KOPT-K1 (cell line): ENCODE results near the gene GFER.
"Not testable (repeated sequence)": the region's sequence is repeated elsewhere in the genome, so short reads cannot be mapped to it uniquely, and the experiment has no call there.

Source experiments
- H3K27ac ChIP-seq: fragments of 200-600 bp; sonication (generic); 2 replicates; pipeline ENCODE4 v1.5.1; 2016; ENCODE audit warnings: antibody characterized with exemption, mild to moderate bottlenecking, low read depth, low read length; ENCODE audit not compliant: poor library complexity, severe bottlenecking
- H3K36me3 ChIP-seq: fragments of 200-600 bp; sonication (generic); 2 replicates; pipeline ENCODE4 v1.5.1; 2017; ENCODE audit warnings: antibody characterized with exemption, mild to moderate bottlenecking, low read length, moderate library complexity; ENCODE audit not compliant: insufficient read depth
- H3K9me3 ChIP-seq: fragments of 200-600 bp; sonication (generic); 2 replicates; pipeline ENCODE4 v1.5.1; 2017; ENCODE audit warnings: antibody characterized with exemption, low read length, mild to moderate bottlenecking; ENCODE audit not compliant: insufficient read depth, poor library complexity, severe bottlenecking

The GFER gene

DNA sequence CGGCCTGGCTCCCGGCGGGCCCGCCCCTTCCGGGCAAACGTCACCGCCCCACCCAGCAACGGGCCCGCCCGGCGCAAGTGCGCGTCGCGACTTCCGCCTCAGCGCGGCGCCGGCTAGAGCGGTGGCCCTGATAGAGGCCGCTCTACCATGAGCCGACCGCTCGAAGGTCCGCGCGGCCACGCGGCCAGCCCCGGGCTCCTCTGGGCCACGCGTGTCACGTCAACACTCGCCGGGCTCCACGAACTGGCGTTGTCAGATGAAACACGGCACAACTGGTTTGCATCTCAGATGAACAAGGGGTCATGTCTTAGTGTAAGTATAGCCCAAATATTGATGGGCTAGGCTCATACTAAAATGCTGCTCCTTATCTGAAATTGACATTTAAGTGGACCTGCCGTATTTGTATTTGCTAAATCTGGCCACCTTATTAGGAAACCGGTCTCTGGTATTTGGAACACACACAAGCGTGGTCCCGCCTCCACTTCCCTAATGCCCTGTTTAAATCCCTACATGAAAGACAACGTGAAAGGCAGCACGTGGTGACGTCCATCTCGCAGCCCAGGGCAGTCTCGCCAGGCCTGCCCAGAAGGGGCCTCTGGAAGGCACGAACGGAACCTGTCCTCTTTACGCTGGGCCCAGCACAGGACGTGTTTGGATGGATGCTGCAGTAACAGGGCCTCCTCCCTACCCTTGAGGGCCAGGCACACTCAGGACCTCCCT lies 26.0 kb downstream of the GFER start, which contains the start of gene ZNF598:
Gene ZNF598, minus strand, starts transcription at position 31 of the 720 bp plus-strand sequence.
- no peaks in the 10 kb centered on the region for H3K9me3 ChIP-seq
- peaks cover 21% of the 10 kb centered on the region; the same call in 1 of the 2 replicates for H3K36me3 ChIP-seq
- H3K27ac ChIP-seq, result peak within 1 kb of the TSS; percentile 68

DNA sequence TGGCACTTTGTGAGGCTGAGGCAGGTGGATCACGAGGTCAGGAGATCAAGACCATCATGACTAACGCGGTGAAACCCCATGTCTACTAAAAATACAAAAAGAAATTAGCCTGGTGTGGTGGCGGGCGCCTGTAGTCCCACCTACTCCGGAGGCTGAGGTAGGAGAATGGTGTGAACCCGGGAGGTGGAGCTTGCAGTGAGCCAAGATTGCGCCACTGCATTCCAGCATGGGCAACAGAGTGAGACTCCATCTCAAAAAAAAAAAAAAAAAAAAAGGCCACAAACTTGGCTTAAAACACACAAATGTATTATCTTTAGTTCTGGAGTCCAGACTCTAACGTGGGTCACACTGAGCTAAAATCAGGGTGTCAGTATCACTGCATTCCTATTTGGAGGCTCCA lies 27.7 kb downstream of the GFER start:
- H3K9me3 ChIP-seq, H3K27ac ChIP-seq, H3K36me3 ChIP-seq: not testable (repeated sequence)

GRCh38 chr16:2013527-2013926 lies 29.5 kb downstream of the GFER start:
- Histone ChIP-seq H3K9me3 (no peaks in the 10 kb centered on the region), H3K27ac (no peak overlapping the region), H3K36me3 (no peaks in the 10 kb centered on the region)

DNA sequence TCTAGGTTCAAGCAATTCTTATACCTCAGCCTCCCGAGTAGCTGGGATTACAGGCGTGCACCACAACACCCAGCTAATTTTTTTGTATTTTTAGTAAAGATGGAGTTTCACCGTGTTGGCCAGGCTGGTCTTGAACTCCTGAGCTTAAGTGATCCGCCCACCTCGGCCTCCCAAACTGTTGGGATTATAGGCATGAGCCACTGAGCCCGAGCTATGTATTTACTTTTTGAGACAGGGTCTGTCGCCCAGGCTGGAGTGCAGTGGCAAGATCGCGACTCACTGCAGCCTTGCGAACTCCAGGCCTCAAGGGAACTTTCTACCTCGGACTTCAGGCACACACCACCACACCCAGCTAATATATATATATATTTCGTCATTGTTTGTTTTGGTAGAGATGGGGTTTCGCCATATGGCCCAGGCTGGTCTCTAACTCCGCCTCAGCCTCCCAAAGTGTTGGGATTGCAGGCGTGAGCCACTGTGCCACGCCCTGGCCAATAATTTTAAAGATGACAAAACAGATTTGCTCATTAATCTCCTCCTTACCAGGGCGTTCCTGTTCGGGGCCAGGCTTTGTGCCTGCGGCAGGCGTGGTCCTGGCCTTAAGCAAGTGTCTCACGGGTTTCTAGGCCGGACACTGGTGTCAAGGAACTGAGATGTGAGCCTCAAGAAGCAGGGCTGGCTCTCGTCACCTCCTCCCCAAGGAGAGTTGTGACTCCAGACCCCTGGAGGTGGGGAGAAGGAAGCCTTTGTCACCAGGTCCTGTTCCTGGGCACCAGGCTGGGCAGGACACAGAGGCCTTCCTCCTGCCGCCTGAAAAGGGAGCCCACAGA lies 31.3 kb downstream of the GFER start:
- H3K36me3 ChIP-seq, result no peaks in the 10 kb centered on the region
- H3K9me3 ChIP-seq, result no peaks in the 10 kb centered on the region
- no peak overlapping the region for H3K27ac ChIP-seq

DNA sequence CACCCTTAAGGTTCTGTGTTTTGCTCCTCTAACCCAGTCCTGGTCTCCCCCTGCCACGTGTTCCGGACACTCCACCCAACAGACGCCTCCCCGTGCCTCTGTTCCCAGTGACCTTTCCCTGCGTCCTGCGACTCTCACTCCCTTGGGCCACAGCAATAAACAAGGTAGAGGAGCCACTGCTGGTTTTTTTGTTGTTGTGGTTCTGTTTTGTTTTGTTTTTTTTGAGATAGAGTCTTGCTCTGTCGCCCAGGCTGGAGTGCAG lies 31.9 kb downstream of the GFER start:
- Histone ChIP-seq H3K9me3 (no peaks in the 10 kb centered on the region), H3K27ac (no peak overlapping the region), H3K36me3 (no peaks in the 10 kb centered on the region)

GRCh38 chr16:2016407-2016922 lies 32.5 kb downstream of the GFER start:
- no peaks in the 10 kb centered on the region for H3K9me3 ChIP-seq
- no peak overlapping the region for H3K27ac ChIP-seq
- no peaks in the 10 kb centered on the region for H3K36me3 ChIP-seq

DNA sequence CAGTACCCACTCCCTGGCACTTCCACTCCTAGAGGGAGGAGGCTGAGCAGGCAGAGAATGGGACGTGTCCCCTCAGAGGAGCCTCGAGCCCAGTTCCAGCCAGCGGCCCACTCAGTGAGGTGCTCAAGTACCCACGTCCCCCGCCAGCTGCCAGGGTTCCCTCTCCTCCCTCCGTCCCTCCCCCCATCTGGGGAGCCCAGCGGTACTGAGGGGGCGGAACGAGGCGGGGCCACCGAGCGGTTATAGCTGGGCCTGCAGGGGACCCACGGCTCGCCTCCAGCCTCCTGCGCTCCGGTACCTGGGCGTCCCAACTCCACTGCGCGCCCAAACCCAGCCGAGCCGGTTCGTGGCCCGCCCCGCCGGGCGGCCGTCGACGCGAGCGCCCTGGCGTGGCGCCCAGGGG lies 35.5 kb downstream of the GFER start, which contains the start of gene NPW:
Gene NPW, plus strand, starts transcription at position 268 of the 403 bp plus-strand sequence.
- H3K27ac ChIP-seq, result no peak within 1 kb of the TSS

DNA sequence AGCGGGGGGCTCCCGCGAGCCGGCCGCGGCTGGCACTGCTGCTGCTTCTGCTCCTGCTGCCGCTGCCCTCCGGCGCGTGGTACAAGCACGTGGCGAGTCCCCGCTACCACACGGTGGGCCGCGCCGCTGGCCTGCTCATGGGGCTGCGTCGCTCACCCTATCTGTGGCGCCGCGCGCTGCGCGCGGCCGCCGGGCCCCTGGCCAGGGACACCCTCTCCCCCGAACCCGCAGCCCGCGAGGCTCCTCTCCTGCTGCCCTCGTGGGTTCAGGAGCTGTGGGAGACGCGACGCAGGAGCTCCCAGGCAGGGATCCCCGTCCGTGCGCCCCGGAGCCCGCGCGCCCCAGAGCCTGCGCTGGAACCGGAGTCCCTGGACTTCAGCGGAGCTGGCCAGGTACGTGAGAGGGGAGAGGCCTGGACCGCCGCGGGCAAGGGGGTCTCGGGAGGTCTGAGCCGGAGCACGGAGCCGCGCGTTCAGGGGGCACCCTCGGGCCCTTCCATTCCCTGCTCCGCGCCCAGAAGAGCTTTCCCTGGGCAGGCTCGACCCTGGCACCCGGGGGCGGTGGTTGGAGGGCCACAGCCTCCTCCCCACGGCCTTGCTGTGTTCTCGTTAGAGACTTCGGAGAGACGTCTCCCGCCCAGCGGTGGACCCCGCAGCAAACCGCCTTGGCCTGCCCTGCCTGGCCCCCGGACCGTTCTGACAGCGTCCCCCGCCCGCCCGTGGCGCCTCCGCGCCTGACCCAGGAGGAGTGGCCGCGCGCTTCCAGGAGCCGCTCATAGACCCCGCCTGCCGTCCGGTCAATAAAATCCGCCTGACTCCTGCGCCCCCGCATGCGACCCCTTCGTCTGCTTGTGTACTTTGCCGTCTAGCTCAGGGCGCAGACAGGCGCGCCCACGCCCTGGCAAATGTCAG lies 36.2 kb downstream of the GFER start:
- Histone ChIP-seq H3K9me3 (no peaks in the 10 kb centered on the region), H3K27ac (no peak overlapping the region), H3K36me3 (no peaks in the 10 kb centered on the region)

More for the DNA sequence above, 35.5 kb downstream of the GFER start, which contains the start of gene NPW:
- no peaks in the 10 kb centered on the region for H3K9me3 ChIP-seq
- no peaks in the 10 kb centered on the region for H3K36me3 ChIP-seq

DNA sequence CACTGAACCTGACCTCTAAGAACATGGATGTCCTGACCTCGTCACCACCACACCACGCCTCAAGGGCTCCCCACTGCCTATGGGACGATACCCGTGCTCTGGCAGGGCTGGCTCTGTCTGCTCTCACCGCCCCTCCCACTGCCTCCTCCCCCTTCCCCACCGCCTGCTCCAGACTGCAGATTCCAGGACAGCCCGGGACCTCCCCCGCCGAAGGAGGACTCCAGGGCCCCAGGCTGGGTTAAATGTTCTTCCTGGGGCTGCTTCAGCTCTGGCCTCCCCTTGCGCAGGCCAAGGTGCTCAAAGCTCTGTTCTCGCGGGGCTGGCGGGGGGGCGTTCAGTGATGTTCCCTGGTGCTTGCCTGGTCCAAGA lies 38.7 kb downstream of the GFER start:
- no peaks in the 10 kb centered on the region for H3K9me3 ChIP-seq
- no peaks in the 10 kb centered on the region for H3K36me3 ChIP-seq
- no peak overlapping the region for H3K27ac ChIP-seq

DNA sequence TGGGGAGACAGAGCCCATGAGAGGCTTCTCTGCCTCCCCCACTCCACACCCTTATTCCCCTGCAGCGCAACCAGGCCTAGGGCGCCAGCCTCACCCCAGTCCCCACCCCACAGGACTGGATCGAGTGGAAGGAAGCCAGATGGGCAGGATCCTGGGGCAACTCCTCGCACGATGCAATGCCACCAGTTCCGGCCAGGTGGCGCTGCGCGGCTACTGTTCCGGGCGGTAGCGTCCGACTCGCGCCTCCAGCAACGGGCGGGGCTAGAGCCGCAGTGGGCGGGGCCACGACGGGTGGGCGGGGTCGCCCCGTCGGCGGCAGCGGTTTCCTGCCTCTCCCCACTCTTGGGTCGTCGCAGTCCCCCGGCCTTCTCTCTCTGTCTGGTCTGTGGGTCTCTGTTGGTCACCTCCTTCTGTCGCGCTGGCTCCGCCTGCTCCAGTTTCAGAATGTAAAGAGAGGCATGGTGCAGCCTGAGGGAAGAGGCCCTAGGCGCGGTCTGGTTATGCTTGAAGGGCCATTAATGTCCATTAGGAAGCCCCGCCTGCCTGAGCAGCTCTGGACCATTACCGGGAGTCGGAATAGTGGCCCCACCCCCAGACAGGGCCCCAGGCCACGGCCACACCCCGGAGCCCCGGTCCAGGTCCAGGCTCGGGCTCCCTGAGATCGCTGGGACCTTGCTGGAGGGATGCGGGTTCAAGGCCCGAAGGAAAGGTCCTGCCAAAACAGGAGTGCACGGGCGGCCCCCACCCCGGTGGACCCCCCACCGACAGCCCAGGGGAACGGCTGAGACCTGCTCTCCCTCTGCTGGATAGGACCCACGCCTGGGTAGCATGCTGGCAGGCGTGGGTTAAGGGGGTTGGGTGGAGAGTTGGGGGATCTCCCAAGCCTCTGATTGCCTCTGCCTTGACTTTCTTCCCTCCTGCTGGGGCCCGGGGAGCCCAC lies 39.4 kb downstream of the GFER start:
- Histone ChIP-seq H3K36me3 (no peaks in the 10 kb centered on the region), H3K9me3 (no peaks in the 10 kb centered on the region), H3K27ac (no peak overlapping the region)

DNA sequence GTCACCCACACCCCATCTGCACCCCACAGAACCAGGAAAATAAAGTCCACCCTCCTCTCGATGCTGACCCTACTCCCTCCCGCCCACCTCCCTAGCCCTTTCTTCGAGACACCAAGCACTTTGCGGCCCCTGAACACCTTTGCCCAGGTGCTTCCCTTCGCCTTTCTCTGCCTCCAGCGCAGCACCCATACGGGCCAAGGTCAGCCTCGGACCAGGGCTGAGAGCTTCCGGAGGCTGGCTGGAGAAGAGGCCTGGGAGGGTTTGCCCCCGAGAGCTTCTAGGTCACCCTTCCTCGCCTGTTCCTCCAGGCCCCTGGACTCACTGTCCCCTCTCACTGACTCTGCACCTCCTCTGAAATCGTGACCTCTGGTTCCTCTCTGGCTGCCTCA lies 40.0 kb downstream of the GFER start:
- Histone ChIP-seq H3K9me3 (no peaks in the 10 kb centered on the region), H3K27ac (no peak overlapping the region), H3K36me3 (no peaks in the 10 kb centered on the region)

- no peaks in the 10 kb centered on the region for H3K9me3 ChIP-seq
- H3K27ac ChIP-seq, result no peak overlapping the region
- H3K36me3 ChIP-seq, result no peaks in the 10 kb centered on the region
Observed at GRCh38 chr16:2025251-2025650, 41.3 kb downstream of the GFER start.

GRCh38 chr16:2025878-2026460 lies 42.0 kb downstream of the GFER start:
- H3K36me3 ChIP-seq, result no peaks in the 10 kb centered on the region
- no peak overlapping the region for H3K27ac ChIP-seq
- no peaks in the 10 kb centered on the region for H3K9me3 ChIP-seq
